ENCODE results near the gene F12.

F12 gene

GRCh38 chr5:177354256-177354655 is 55.1 kb downstream of the F12 start:
- no peak for DNase-seq

DNA sequence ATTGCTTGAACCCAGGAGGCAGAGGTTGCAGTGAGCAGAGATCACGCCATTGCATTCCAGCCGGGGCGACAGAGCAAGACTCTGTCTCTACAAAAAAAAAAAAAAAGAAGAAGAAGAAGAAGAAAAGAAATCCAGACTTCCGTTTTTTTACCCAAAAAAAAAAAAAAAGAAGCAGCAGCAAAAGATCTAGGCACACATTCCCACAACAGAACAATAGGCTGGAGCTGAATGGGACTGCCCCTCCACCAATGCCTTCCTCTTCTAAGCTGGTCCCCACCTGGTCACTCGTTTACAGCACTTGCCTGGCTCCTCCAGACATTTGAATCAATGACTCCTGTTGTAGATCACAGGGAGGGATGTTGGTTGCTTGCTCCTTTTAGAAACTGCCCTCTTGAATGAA is 56.3 kb downstream of the F12 start:
- DNase-seq, result no peak

Measured in T-helper 2 cell (primary cell).